K562 (cell line): ENCODE data around the gene MKLN1. TPM values are rescaled to one million over a fixed set of nuclear protein-coding genes. Genes with fewer than 3 reads are reported as not detected.

Experiments used
- DACH1 ChIP-seq: fragments of 450-650 bp; IDR thresholded peaks from 2 replicates; pipeline ENCODE4 v1.6.1; 2018; ENCODE audit not compliant: partially characterized antibody
- FOXK1 ChIP-seq: sonication (generic); formaldehyde crosslinking; IDR thresholded peaks from 2 replicates; pipeline ENCODE4 v1.8.0; 2022; ENCODE audit warnings: missing genetic modification reagents, mild to moderate bottlenecking, borderline replicate concordance
- HNRNPL ChIP-seq: fragments of 200-400 bp; formaldehyde crosslinking; IDR thresholded peaks from 2 replicates; pipeline ENCODE4 v1.6.1; 2017; ENCODE audit warnings: low read depth, mild to moderate bottlenecking, low read length
- MCM5 ChIP-seq: fragments of 450-650 bp; IDR thresholded peaks from 2 replicates; pipeline ENCODE4 v1.6.1; 2016; ENCODE audit warnings: low read depth
- NCOA6 ChIP-seq: fragments of 450-650 bp; IDR thresholded peaks from 2 replicates; pipeline ENCODE4 v1.6.1; 2017; ENCODE audit warnings: mild to moderate bottlenecking
- NEUROD1 ChIP-seq: fragments of 150-350 bp; IDR thresholded peaks from 2 replicates; pipeline ENCODE4 v1.6.1; 2014; ENCODE audit warnings: borderline replicate concordance, low read length, low read depth; ENCODE audit not compliant: partially characterized antibody
- NFIX ChIP-seq: fragments of 250-450 bp; sonication (Bioruptor Pico); IDR thresholded peaks from 2 replicates; pipeline ENCODE4 v1.4.0; 2020; ENCODE audit warnings: low read depth, mild to moderate bottlenecking, moderate library complexity
- POLR2B ChIP-seq: fragments of 450-650 bp; IDR thresholded peaks from 2 replicates; pipeline ENCODE4 v1.6.1; 2018; ENCODE audit warnings: low read depth; ENCODE audit not compliant: partially characterized antibody
- PTBP1 ChIP-seq: fragments of 200-400 bp; formaldehyde crosslinking; IDR thresholded peaks from 2 replicates; pipeline ENCODE4 v1.6.1; 2017; ENCODE audit warnings: low read depth, low read length
- ZNF174 ChIP-seq: fragments of 250-450 bp; sonication (Bioruptor Pico); IDR thresholded peaks from 2 replicates; pipeline ENCODE4 v1.4.0; 2020; ENCODE audit warnings: mild to moderate bottlenecking
- ZNF197 ChIP-seq: fragments of 200-800 bp; sonication (Bioruptor generic); IDR thresholded peaks from 2 replicates; pipeline ENCODE4 v1.6.1; 2016; ENCODE audit warnings: low read depth, missing genetic modification characterization, missing compliant biosample characterization
- ZNF408 ChIP-seq: fragments of 250-450 bp; sonication (Bioruptor Pico); IDR thresholded peaks from 2 replicates; pipeline ENCODE4 v1.4.0; 2020; ENCODE audit warnings: low read depth, mild to moderate bottlenecking, moderate library complexity
- ZNF583 ChIP-seq: fragments of 250-450 bp; sonication (Bioruptor Pico); IDR thresholded peaks from 2 replicates; pipeline ENCODE4 v1.4.0; 2020
- ZNF699 ChIP-seq: fragments of 250-450 bp; sonication (Bioruptor Pico); IDR thresholded peaks from 2 replicates; pipeline ENCODE4 v1.8.0; 2021; ENCODE audit warnings: mild to moderate bottlenecking, moderate library complexity; ENCODE audit not compliant: insufficient replicate concordance
- polyA plus RNA-seq, 8 experiments: library from polyadenylated mRNA; depleted of rRNA in 4 of 8; stranded (reverse) in 5 of 8; unstranded in 3 of 8; fragments of >200 nt; fragmentation: Nextera tagmentation in 2 of 8; fragmentation: Illumina TruSeq in 1 of 8; extraction: Ambion mirVana in 2 of 8; extraction: Trizol in 1 of 8; gene quantifications; 2 replicates each; pipeline versions ENCODE4 v1.2.1 to v1.2.3, GENCODE V29; 2011 to 2014; ENCODE audit warnings: inconsistent platforms in 1 of 8, missing spikeins in 1 of 8
- total RNA-seq, 7 experiments: library from RNA; depleted of rRNA in 6 of 7; stranded (reverse); fragments of >200 nt in 6 of 7; fragmentation: Illumina TruSeq in 2 of 7; extraction: Trizol in 2 of 7; gene quantifications; 2 replicates each; pipeline versions ENCODE4 v1.2.1 to v1.2.3, GENCODE V29; 2011 to 2021; ENCODE audit warnings: low replicate concordance in 1 of 7
- TF ChIP-seq, protein P1 (sequence below): fragments of 450-650 bp; IDR thresholded peaks from 2 replicates; pipeline ENCODE4 v1.6.1; 2017; ENCODE audit warnings: antibody characterized with exemption, mild to moderate bottlenecking
- TF ChIP-seq, protein P2 (sequence below): sonication (generic); formaldehyde crosslinking; IDR thresholded peaks from 2 replicates; pipeline ENCODE4 v1.8.0; 2022; ENCODE audit warnings: mild to moderate bottlenecking, low read depth, missing genetic modification reagents
- TF ChIP-seq, protein P3 (sequence below): sonication (generic); formaldehyde crosslinking; IDR thresholded peaks from 2 replicates; pipeline ENCODE4 v1.8.1; 2023; ENCODE audit warnings: mild to moderate bottlenecking, missing genetic modification reagents

MKLN1 gene
- total and polyA plus RNA-seq, 9 of the 15 experiments (the other 6 are each of a cell fraction or from before 2014, with no cell fraction given) = 18.6 to 80.4 (median 56.0) TPM

- TF ChIP-seq, protein P1, sequence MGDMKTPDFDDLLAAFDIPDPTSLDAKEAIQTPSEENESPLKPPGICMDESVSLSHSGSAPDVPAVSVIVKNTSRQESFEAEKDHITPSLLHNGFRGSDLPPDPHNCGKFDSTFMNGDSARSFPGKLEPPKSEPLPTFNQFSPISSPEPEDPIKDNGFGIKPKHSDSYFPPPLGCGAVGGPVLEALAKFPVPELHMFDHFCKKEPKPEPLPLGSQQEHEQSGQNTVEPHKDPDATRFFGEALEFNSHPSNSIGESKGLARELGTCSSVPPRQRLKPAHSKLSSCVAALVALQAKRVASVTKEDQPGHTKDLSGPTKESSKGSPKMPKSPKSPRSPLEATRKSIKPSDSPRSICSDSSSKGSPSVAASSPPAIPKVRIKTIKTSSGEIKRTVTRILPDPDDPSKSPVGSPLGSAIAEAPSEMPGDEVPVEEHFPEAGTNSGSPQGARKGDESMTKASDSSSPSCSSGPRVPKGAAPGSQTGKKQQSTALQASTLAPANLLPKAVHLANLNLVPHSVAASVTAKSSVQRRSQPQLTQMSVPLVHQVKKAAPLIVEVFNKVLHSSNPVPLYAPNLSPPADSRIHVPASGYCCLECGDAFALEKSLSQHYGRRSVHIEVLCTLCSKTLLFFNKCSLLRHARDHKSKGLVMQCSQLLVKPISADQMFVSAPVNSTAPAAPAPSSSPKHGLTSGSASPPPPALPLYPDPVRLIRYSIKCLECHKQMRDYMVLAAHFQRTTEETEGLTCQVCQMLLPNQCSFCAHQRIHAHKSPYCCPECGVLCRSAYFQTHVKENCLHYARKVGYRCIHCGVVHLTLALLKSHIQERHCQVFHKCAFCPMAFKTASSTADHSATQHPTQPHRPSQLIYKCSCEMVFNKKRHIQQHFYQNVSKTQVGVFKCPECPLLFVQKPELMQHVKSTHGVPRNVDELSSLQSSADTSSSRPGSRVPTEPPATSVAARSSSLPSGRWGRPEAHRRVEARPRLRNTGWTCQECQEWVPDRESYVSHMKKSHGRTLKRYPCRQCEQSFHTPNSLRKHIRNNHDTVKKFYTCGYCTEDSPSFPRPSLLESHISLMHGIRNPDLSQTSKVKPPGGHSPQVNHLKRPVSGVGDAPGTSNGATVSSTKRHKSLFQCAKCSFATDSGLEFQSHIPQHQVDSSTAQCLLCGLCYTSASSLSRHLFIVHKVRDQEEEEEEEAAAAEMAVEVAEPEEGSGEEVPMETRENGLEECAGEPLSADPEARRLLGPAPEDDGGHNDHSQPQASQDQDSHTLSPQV = no peak
- no peak for TF ChIP-seq NEUROD1
- TF ChIP-seq PTBP1 = 0 out of 2 replicates have a peak, but pooled peaks have one; percentile 27
- TF ChIP-seq MCM5 = no peak
- TF ChIP-seq ZNF197 = no peak
- no peak; the same call in 1 of the 2 replicates for TF ChIP-seq NCOA6
- TF ChIP-seq ZNF174 = no peak
- TF ChIP-seq FOXK1 = peak; percentile 98
- no peak for TF ChIP-seq ZNF408 (CRISPR knock-in tag)
- no peak for TF ChIP-seq NFIX (CRISPR knock-in tag)
- no peak for TF ChIP-seq ZNF699 (CRISPR knock-in tag)
- TF ChIP-seq, protein P2, sequence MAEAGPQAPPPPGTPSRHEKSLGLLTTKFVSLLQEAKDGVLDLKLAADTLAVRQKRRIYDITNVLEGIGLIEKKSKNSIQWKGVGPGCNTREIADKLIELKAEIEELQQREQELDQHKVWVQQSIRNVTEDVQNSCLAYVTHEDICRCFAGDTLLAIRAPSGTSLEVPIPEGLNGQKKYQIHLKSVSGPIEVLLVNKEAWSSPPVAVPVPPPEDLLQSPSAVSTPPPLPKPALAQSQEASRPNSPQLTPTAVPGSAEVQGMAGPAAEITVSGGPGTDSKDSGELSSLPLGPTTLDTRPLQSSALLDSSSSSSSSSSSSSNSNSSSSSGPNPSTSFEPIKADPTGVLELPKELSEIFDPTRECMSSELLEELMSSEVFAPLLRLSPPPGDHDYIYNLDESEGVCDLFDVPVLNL (CRISPR knock-in tag) = peak; percentile 40; the same call in 1 of the 2 replicates
- peak; percentile 85 for TF ChIP-seq ZNF583 (CRISPR knock-in tag)
- TF ChIP-seq DACH1 = no peak
- peak; percentile 93 for TF ChIP-seq POLR2B
- TF ChIP-seq, protein P3, sequence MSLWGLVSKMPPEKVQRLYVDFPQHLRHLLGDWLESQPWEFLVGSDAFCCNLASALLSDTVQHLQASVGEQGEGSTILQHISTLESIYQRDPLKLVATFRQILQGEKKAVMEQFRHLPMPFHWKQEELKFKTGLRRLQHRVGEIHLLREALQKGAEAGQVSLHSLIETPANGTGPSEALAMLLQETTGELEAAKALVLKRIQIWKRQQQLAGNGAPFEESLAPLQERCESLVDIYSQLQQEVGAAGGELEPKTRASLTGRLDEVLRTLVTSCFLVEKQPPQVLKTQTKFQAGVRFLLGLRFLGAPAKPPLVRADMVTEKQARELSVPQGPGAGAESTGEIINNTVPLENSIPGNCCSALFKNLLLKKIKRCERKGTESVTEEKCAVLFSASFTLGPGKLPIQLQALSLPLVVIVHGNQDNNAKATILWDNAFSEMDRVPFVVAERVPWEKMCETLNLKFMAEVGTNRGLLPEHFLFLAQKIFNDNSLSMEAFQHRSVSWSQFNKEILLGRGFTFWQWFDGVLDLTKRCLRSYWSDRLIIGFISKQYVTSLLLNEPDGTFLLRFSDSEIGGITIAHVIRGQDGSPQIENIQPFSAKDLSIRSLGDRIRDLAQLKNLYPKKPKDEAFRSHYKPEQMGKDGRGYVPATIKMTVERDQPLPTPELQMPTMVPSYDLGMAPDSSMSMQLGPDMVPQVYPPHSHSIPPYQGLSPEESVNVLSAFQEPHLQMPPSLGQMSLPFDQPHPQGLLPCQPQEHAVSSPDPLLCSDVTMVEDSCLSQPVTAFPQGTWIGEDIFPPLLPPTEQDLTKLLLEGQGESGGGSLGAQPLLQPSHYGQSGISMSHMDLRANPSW = 0 out of 2 replicates have a peak, but pooled peaks have one; percentile 33
- peak; percentile 46; the same call in 1 of the 2 replicates for TF ChIP-seq HNRNPL
Measured at GRCh38 chr7:131327626-131328376, at the start of gene MKLN1 (continued).
